Measurements from ENCODE around the gene FGB. TPM values are rescaled to one million over a fixed set of nuclear protein-coding genes. Genes with fewer than 3 reads are reported as not detected.

FGB gene
- total RNA-seq, 4 donors from 2014 or later = not detected

GRCh38 chr4:154603033-154603943 is 40.5 kb downstream of the FGB start:
- TF ChIP-seq EP300 (IDR thresholded peaks at IDR 0.05; ENCODE audit: low read depth) = no peak
- TF ChIP-seq POLR2A (IDR thresholded peaks at IDR 0.05) = no peak
- TF ChIP-seq CTCF (IDR thresholded peaks at IDR 0.05) = no peak
- no peak for TF ChIP-seq POLR2AphosphoS5 (IDR thresholded peaks at IDR 0.05)
- no peak overlapping the region for H3K27ac ChIP-seq
- intact Hi-C loops (cut with DNase I; ENCODE audit: low total_unique reads) = no loop called here
- no peaks in the 10 kb centered on the region for H3K9me3 ChIP-seq
- no peaks in the 10 kb centered on the region for H3K36me3 ChIP-seq
- WGBS, 2 donors (ENCODE audit: low coverage in 1 of 2) = 82 to 88% methylated on average over 5 to 6 of the region's 6 CpGs
- H3K27me3 ChIP-seq = no peaks in the 10 kb centered on the region
- no peak overlapping the region for H3K4me3 ChIP-seq
- H3K4me1 ChIP-seq = no peaks in the 10 kb centered on the region
- in situ Hi-C loops (cut with MboI; ENCODE audit: low pct_ligation_motif_present in 1 of 4, low pct_unique_long_range_greater_than_20kb in 1 of 4, low sequenced_read_pairs in 3 of 4) = no loop called here
- no peak for DNase-seq

GRCh38 chr4:154604696-154605200 is 41.9 kb downstream of the FGB start:
- Histone ChIP-seq H3K36me3 (no peaks in the 10 kb centered on the region), H3K4me3 (no peak overlapping the region), H3K4me1 (no peaks in the 10 kb centered on the region), H3K27me3 (no peaks in the 10 kb centered on the region), H3K9me3 (no peaks in the 10 kb centered on the region), H3K27ac (no peak overlapping the region)
- no peak for DNase-seq
- intact Hi-C loops (cut with DNase I; ENCODE audit: low total_unique reads) = no loop called here
- in situ Hi-C loops (cut with MboI; ENCODE audit: low pct_ligation_motif_present in 1 of 4, low pct_unique_long_range_greater_than_20kb in 1 of 4, low sequenced_read_pairs in 3 of 4) = no loop called here
- TF ChIP-seq CTCF (IDR thresholded peaks at IDR 0.05) = no peak
- TF ChIP-seq EP300 (IDR thresholded peaks at IDR 0.05; ENCODE audit: low read depth) = no peak
- TF ChIP-seq POLR2A (IDR thresholded peaks at IDR 0.05) = no peak
- TF ChIP-seq POLR2AphosphoS5 (IDR thresholded peaks at IDR 0.05) = no peak
- WGBS, 2 donors (ENCODE audit: low coverage in 1 of 2) = 83 to 92% methylated on average over 4 of the region's 4 CpGs

GRCh38 chr4:154606728-154607723 is 44.2 kb downstream of the FGB start:
- WGBS, 2 donors (ENCODE audit: low coverage in 1 of 2) = 92 to 93% methylated on average over 3 to 6 of the region's 6 CpGs
- in situ Hi-C loops (cut with MboI; ENCODE audit: low pct_ligation_motif_present in 1 of 4, low pct_unique_long_range_greater_than_20kb in 1 of 4, low sequenced_read_pairs in 3 of 4) (no loop called here), intact Hi-C loops (cut with DNase I; ENCODE audit: low total_unique reads) (no loop called here)
- no peak for TF ChIP-seq POLR2AphosphoS5 (IDR thresholded peaks at IDR 0.05)
- no peaks in the 10 kb centered on the region for H3K4me1 ChIP-seq
- no peaks in the 10 kb centered on the region for H3K36me3 ChIP-seq
- H3K27me3 ChIP-seq = no peaks in the 10 kb centered on the region
- no peak overlapping the region for H3K4me3 ChIP-seq
- no peak overlapping the region for H3K27ac ChIP-seq
- H3K9me3 ChIP-seq = no peaks in the 10 kb centered on the region
- DNase-seq = no peak

- 80 to 89% methylated on average over 1 to 3 of the region's 3 CpGs for WGBS, 2 donors (ENCODE audit: low coverage in 1 of 2)
- intact Hi-C loops (cut with DNase I; ENCODE audit: low total_unique reads) (no loop called here), in situ Hi-C loops (cut with MboI; ENCODE audit: low pct_ligation_motif_present in 1 of 4, low pct_unique_long_range_greater_than_20kb in 1 of 4, low sequenced_read_pairs in 3 of 4) (no loop called here)
- TF ChIP-seq POLR2AphosphoS5 (IDR thresholded peaks at IDR 0.05) (no peak), EP300 (IDR thresholded peaks at IDR 0.05; ENCODE audit: low read depth) (no peak), POLR2A (IDR thresholded peaks at IDR 0.05) (no peak), CTCF (IDR thresholded peaks at IDR 0.05) (no peak)
- H3K4me3 ChIP-seq = no peak overlapping the region
- H3K4me1 ChIP-seq = no peaks in the 10 kb centered on the region
- H3K9me3 ChIP-seq = no peaks in the 10 kb centered on the region
- no peaks in the 10 kb centered on the region for H3K27me3 ChIP-seq
- no peak for DNase-seq
- no peaks in the 10 kb centered on the region for H3K36me3 ChIP-seq
- H3K27ac ChIP-seq = no peak overlapping the region
Measured at GRCh38 chr4:154608361-154609252, 45.8 kb downstream of the FGB start.

Data from transverse colon (tissue), 4 donors.